HepG2 (cell line): ENCODE measurements around the gene RORC. TPM values are rescaled to one million over a fixed set of nuclear protein-coding genes. Genes with fewer than 3 reads are reported as not detected.

Experiments used
- AGO2 ChIP-seq: fragments of 200-400 bp; formaldehyde crosslinking; optimal IDR thresholded peaks from 2 replicates; pipeline ENCODE3; 2017; ENCODE audit warnings: mild to moderate bottlenecking, low read depth, low read length, moderate library complexity
- AHDC1 ChIP-seq: sonication (generic); formaldehyde crosslinking; IDR thresholded peaks from 2 replicates; pipeline ENCODE4 v1.5.1; 2020; ENCODE audit warnings: mild to moderate bottlenecking, missing genetic modification reagents, borderline replicate concordance
- BATF2 ChIP-seq: sonication (generic); formaldehyde crosslinking; IDR thresholded peaks from 2 replicates; pipeline ENCODE4 v1.8.0; 2022; ENCODE audit warnings: mild to moderate bottlenecking, missing genetic modification reagents, moderate library complexity
- GLI4 ChIP-seq: sonication (generic); formaldehyde crosslinking; IDR thresholded peaks from 2 replicates; pipeline ENCODE4 v1.5.1; 2020; ENCODE audit warnings: missing genetic modification reagents, mild to moderate bottlenecking, moderate library complexity, borderline replicate concordance
- MBD4 ChIP-seq: IDR thresholded peaks from 2 replicates; pipeline ENCODE4 v1.6.1; 2012; ENCODE audit warnings: low read length, inconsistent platforms, borderline replicate concordance
- PAX8 ChIP-seq: sonication (generic); formaldehyde crosslinking; IDR thresholded peaks from 2 replicates; pipeline ENCODE4 v1.8.0; 2022; ENCODE audit warnings: mild to moderate bottlenecking, missing genetic modification reagents, borderline replicate concordance
- RCOR2 ChIP-seq: IDR thresholded peaks from 2 replicates; pipeline ENCODE4 v1.6.1; 2016; ENCODE audit warnings: missing biosample characterization, missing genetic modification reagents
- SRSF1 ChIP-seq: fragments of 200-400 bp; formaldehyde crosslinking; optimal IDR thresholded peaks from 2 replicates; pipeline ENCODE3; 2017; ENCODE audit warnings: mild to moderate bottlenecking, low read depth, low read length, moderate library complexity
- TOE1 ChIP-seq: sonication (generic); formaldehyde crosslinking; IDR thresholded peaks from 2 replicates; pipeline ENCODE4 v1.4.0; 2020; ENCODE audit warnings: mild to moderate bottlenecking, missing genetic modification reagents
- ZNF530 ChIP-seq: sonication (generic); formaldehyde crosslinking; IDR thresholded peaks from 2 replicates; pipeline ENCODE4 v1.5.0; 2020; ENCODE audit warnings: low read depth, mild to moderate bottlenecking, missing genetic modification reagents
- ZNF629 ChIP-seq: sonication (generic); formaldehyde crosslinking; conservative IDR thresholded peaks from 2 replicates; pipeline ENCODE4 v1.5.0; 2020; ENCODE audit warnings: missing genetic modification reagents
- polyA plus RNA-seq, 8 experiments: library from polyadenylated mRNA; depleted of rRNA in 3 of 8; stranded (reverse) in 7 of 8; unstranded in 1 of 8; fragments of >200 nt; fragmentation: Illumina TruSeq in 4 of 8; extraction: Trizol in 4 of 8; gene quantifications; 2 replicates each; pipeline versions ENCODE4 v1.2.1 to v1.2.3, GENCODE V29; 2011 to 2016; ENCODE audit warnings: low read depth in 4 of 8, missing spikeins in 1 of 8, mixed read lengths in 1 of 8; ENCODE audit not compliant: insufficient read depth in 1 of 8
- total RNA-seq, 5 experiments: library from RNA; depleted of rRNA; stranded (reverse); fragments of >200 nt; fragmentation: Illumina TruSeq; extraction: Trizol; gene quantifications; 2 replicates each; pipeline ENCODE4 v1.2.3, GENCODE V29; 2016; ENCODE audit warnings: low read depth in 1 of 5
- TF ChIP-seq, protein P1 (sequence below): sonication (generic); formaldehyde crosslinking; IDR thresholded peaks from 2 replicates; pipeline ENCODE4 v1.4.0; 2020; ENCODE audit warnings: missing genetic modification reagents
- TF ChIP-seq, protein P2 (sequence below): sonication (generic); formaldehyde crosslinking; IDR thresholded peaks from 2 replicates; pipeline ENCODE4 v1.5.0; 2020; ENCODE audit warnings: mild to moderate bottlenecking, missing genetic modification reagents
- TF ChIP-seq, protein P3 (sequence below): IDR thresholded peaks from 2 replicates; pipeline ENCODE4 v1.6.1; 2016

Gene RORC
- total and polyA plus RNA-seq, 2 of the 13 experiments (the other 11 are each of a cell fraction or from before 2014, with no cell fraction given): 2.5 to 6.5 TPM

- TF ChIP-seq AHDC1 (CRISPR knock-in tag) (no peak), AGO2 (no peak), MBD4 (no peak), GLI4 (no peak), TOE1 (CRISPR knock-in tag) (no peak), PAX8 (CRISPR knock-in tag) (no peak), BATF2 (CRISPR knock-in tag) (peak; percentile 94), ZNF629 (CRISPR knock-in tag) (no peak; the same call in 1 of the 2 replicates), ZNF530 (0 out of 2 replicates have a peak, but pooled peaks have one; percentile 31), RCOR2 (CRISPR knock-in tag) (no peak), SRSF1 (no peak)
- TF ChIP-seq, protein P1, sequence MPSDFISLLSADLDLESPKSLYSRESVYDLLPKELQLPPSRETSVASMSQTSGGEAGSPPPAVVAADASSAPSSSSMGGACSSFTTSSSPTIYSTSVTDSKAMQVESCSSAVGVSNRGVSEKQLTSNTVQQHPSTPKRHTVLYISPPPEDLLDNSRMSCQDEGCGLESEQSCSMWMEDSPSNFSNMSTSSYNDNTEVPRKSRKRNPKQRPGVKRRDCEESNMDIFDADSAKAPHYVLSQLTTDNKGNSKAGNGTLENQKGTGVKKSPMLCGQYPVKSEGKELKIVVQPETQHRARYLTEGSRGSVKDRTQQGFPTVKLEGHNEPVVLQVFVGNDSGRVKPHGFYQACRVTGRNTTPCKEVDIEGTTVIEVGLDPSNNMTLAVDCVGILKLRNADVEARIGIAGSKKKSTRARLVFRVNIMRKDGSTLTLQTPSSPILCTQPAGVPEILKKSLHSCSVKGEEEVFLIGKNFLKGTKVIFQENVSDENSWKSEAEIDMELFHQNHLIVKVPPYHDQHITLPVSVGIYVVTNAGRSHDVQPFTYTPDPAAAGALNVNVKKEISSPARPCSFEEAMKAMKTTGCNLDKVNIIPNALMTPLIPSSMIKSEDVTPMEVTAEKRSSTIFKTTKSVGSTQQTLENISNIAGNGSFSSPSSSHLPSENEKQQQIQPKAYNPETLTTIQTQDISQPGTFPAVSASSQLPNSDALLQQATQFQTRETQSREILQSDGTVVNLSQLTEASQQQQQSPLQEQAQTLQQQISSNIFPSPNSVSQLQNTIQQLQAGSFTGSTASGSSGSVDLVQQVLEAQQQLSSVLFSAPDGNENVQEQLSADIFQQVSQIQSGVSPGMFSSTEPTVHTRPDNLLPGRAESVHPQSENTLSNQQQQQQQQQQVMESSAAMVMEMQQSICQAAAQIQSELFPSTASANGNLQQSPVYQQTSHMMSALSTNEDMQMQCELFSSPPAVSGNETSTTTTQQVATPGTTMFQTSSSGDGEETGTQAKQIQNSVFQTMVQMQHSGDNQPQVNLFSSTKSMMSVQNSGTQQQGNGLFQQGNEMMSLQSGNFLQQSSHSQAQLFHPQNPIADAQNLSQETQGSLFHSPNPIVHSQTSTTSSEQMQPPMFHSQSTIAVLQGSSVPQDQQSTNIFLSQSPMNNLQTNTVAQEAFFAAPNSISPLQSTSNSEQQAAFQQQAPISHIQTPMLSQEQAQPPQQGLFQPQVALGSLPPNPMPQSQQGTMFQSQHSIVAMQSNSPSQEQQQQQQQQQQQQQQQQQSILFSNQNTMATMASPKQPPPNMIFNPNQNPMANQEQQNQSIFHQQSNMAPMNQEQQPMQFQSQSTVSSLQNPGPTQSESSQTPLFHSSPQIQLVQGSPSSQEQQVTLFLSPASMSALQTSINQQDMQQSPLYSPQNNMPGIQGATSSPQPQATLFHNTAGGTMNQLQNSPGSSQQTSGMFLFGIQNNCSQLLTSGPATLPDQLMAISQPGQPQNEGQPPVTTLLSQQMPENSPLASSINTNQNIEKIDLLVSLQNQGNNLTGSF (CRISPR knock-in tag): peak; percentile 91; the same call in 1 of the 2 replicates
- TF ChIP-seq, protein P2, sequence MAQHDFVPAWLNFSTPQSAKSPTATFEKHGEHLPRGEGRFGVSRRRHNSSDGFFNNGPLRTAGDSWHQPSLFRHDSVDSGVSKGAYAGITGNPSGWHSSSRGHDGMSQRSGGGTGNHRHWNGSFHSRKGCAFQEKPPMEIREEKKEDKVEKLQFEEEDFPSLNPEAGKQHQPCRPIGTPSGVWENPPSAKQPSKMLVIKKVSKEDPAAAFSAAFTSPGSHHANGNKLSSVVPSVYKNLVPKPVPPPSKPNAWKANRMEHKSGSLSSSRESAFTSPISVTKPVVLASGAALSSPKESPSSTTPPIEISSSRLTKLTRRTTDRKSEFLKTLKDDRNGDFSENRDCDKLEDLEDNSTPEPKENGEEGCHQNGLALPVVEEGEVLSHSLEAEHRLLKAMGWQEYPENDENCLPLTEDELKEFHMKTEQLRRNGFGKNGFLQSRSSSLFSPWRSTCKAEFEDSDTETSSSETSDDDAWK: no peak
- TF ChIP-seq, protein P3, sequence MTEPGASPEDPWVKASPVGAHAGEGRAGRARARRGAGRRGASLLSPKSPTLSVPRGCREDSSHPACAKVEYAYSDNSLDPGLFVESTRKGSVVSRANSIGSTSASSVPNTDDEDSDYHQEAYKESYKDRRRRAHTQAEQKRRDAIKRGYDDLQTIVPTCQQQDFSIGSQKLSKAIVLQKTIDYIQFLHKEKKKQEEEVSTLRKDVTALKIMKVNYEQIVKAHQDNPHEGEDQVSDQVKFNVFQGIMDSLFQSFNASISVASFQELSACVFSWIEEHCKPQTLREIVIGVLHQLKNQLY (CRISPR knock-in tag): no peak
Observed at GRCh38 chr1:151790071-151790939, 41.3 kb downstream of the RORC start, which contains the start of gene TDRKH (continued).
